H1 (cell line): ENCODE data around the gene FASTKD1. TPM values are rescaled to one million over a fixed set of nuclear protein-coding genes. Genes with fewer than 3 reads are reported as not detected.

Source experiments
- CTCF ChIA-PET: fragments of 300-600 bp; sonication (Branson Sonifier 250); formaldehyde crosslinking; loops from one replicate; lab custom pipeline; 2021; ENCODE audit not compliant: partially characterized antibody; lab: Charles Lee
- POLR2A ChIA-PET: fragments of 300-600 bp; sonication (Branson Sonifier 250); formaldehyde crosslinking; loops from one replicate; lab custom pipeline; 2021; ENCODE audit warnings: inconsistent platforms; ENCODE audit not compliant: partially characterized antibody; lab: Charles Lee
- DNase-seq, 2 experiments: peaks; one replicate each; pipeline versions ENCODE4 v3.0.0 to v3.0.0-alpha.2; 2010 to 2022; ENCODE audit warnings: low spot score in 2 of 2, low read depth in 1 of 2, mixed read lengths in 1 of 2
- FAIRE-seq: peaks from 2 replicates; lab custom pipeline; 2011; peaks lifted over from hg19 to GRCh38; lab: Jason Lieb, UNC
- H2AFZ ChIP-seq: 2 replicates; pipeline ENCODE4 v1.8.1; 2012; ENCODE audit warnings: low read length, inconsistent platforms
- H2AK5ac ChIP-seq: 2 replicates; pipeline ENCODE4 v1.6.1; 2013; ENCODE audit warnings: low read depth, low read length
- H2BK120ac ChIP-seq: replicated peaks from 2 replicates; pipeline ENCODE3; 2013; ENCODE audit warnings: low read depth, low read length, inconsistent platforms
- H2BK12ac ChIP-seq: 2 replicates; pipeline ENCODE4 v1.6.1; 2013; ENCODE audit warnings: low read depth, low read length
- H2BK15ac ChIP-seq: 2 replicates; pipeline ENCODE4 v1.6.1; 2013; ENCODE audit warnings: low read length
- H2BK20ac ChIP-seq: 2 replicates; pipeline ENCODE4 v1.6.1; 2013; ENCODE audit warnings: low read length
- H2BK5ac ChIP-seq: 2 replicates; pipeline ENCODE4 v1.6.1; 2013; ENCODE audit warnings: low read depth, low read length
- H3K14ac ChIP-seq: 2 replicates; pipeline ENCODE4 v1.6.1; 2013; ENCODE audit warnings: inconsistent platforms; ENCODE audit not compliant: insufficient read length
- H3K18ac ChIP-seq: 2 replicates; pipeline ENCODE4 v1.6.1; 2013; ENCODE audit warnings: low read length; ENCODE audit errors: extremely low read depth
- H3K23ac ChIP-seq: 2 replicates; pipeline ENCODE4 v1.6.1; 2013; ENCODE audit warnings: inconsistent platforms; ENCODE audit not compliant: insufficient read length
- H3K23me2 ChIP-seq: 2 replicates; pipeline ENCODE4 v1.6.1; 2013; ENCODE audit warnings: low read depth, low read length
- H3K27ac ChIP-seq: 2 replicates; pipeline ENCODE4 v1.6.1; 2011; ENCODE audit warnings: low read depth, low read length, inconsistent platforms
- H3K27me3 ChIP-seq, 4 experiments: replicated peaks in 1 of 4; 1 replicate in 1 of 4; 2 replicates in 3 of 4; pipeline versions ENCODE4 v1.6.1 to v1.8.1; 2011 to 2013; ENCODE audit warnings: low read length in 3 of 4, mild to moderate bottlenecking in 3 of 4, inconsistent platforms in 2 of 4, mixed read lengths in 2 of 4, moderate library complexity in 1 of 4; ENCODE audit not compliant: control insufficient read depth in 3 of 4, insufficient read depth in 3 of 4; ENCODE audit errors: extremely low read depth in 1 of 4
- H3K36me3 ChIP-seq, 4 experiments: 2 replicates each; pipeline versions ENCODE4 v1.6.1 to v1.8.1; 2011 to 2013; ENCODE audit warnings: mild to moderate bottlenecking in 4 of 4, low read length in 3 of 4, moderate library complexity in 2 of 4, control low read depth in 1 of 4, inconsistent platforms in 1 of 4; ENCODE audit not compliant: insufficient read depth in 4 of 4, control insufficient read depth in 2 of 4
- H3K4ac ChIP-seq: replicated peaks from 2 replicates; pipeline ENCODE3; 2013; ENCODE audit warnings: low read length, low read depth, mixed read lengths, inconsistent platforms; ENCODE audit not compliant: insufficient read length
- H3K4me1 ChIP-seq, 4 experiments: replicated peaks in 1 of 4; 1 replicate in 1 of 4; 2 replicates in 3 of 4; pipeline versions ENCODE4 v1.6.1 to v1.8.1; 2011 to 2013; ENCODE audit warnings: low read length in 3 of 4, inconsistent platforms in 2 of 4, mixed read lengths in 1 of 4; ENCODE audit not compliant: insufficient read depth in 4 of 4, control insufficient read depth in 3 of 4
- H3K4me2 ChIP-seq, 2 experiments: 2 replicates each; pipeline versions ENCODE4 v1.6.1 to v1.8.1; 2011 to 2013; ENCODE audit warnings: low read depth in 2 of 2, low read length in 2 of 2, control low read depth in 1 of 2, inconsistent platforms in 1 of 2, mild to moderate bottlenecking in 1 of 2; ENCODE audit not compliant: insufficient read depth in 1 of 2
- H3K4me3 ChIP-seq, 4 experiments: fragments of 200-600, 300-600 bp in 1 of 4; sonication (generic), shearing (Covaris generic), sonication (Bioruptor Twin) in 1 of 4; 2 replicates each; pipeline versions ENCODE4 v1.5.1 to v1.8.1; 2011 to 2016; ENCODE audit warnings: low read length in 4 of 4, low read depth in 3 of 4, control low read depth in 2 of 4, inconsistent platforms in 2 of 4, mild to moderate bottlenecking in 2 of 4, mixed read lengths in 1 of 4, moderate library complexity in 1 of 4; ENCODE audit not compliant: insufficient read depth in 2 of 4; ENCODE audit errors: extremely low read depth in 1 of 4
- H3K56ac ChIP-seq: replicated peaks from 2 replicates; pipeline ENCODE3; 2013; ENCODE audit warnings: low read depth, mild to moderate bottlenecking, mixed read lengths, low read length, inconsistent platforms; ENCODE audit not compliant: insufficient read length
- H3K79me1 ChIP-seq: 2 replicates; pipeline ENCODE4 v1.6.1; 2013; ENCODE audit warnings: low read depth, low read length, control low read depth
- H3K79me2 ChIP-seq, 2 experiments: 2 replicates each; pipeline versions ENCODE4 v1.6.1 to v1.8.1; 2012 to 2013; ENCODE audit warnings: low read length in 2 of 2, mild to moderate bottlenecking in 2 of 2, inconsistent platforms in 1 of 2; ENCODE audit not compliant: insufficient read depth in 2 of 2, control insufficient read depth in 1 of 2
- H3K9ac ChIP-seq, 4 experiments: replicated peaks in 1 of 4; 1 replicate in 1 of 4; 2 replicates in 3 of 4; pipeline versions ENCODE4 v1.6.1 to v1.8.1; 2011 to 2013; ENCODE audit warnings: low read depth in 3 of 4, low read length in 3 of 4, control low read depth in 2 of 4, mild to moderate bottlenecking in 2 of 4, moderate library complexity in 2 of 4, inconsistent platforms in 1 of 4; ENCODE audit errors: extremely low read depth in 1 of 4
- H3K9me3 ChIP-seq, 2 experiments: 2 replicates each; pipeline versions ENCODE4 v1.6.1 to v1.8.1; 2012 to 2013; ENCODE audit warnings: mild to moderate bottlenecking in 2 of 2, moderate library complexity in 2 of 2, control low read depth in 1 of 2, inconsistent platforms in 1 of 2, low read depth in 1 of 2, low read length in 1 of 2, mixed read lengths in 1 of 2; ENCODE audit not compliant: insufficient read depth in 2 of 2
- H4K20me1 ChIP-seq, 2 experiments: replicated peaks in 1 of 2; 2 replicates each; pipeline versions ENCODE3 to v1.8.1; 2011 to 2013; ENCODE audit warnings: inconsistent platforms in 2 of 2, low read length in 2 of 2, mild to moderate bottlenecking in 1 of 2; ENCODE audit not compliant: insufficient read depth in 2 of 2, control insufficient read depth in 1 of 2
- H4K5ac ChIP-seq: 2 replicates; pipeline ENCODE4 v1.6.1; 2013; ENCODE audit warnings: low read length, low read depth, mixed read lengths, inconsistent platforms; ENCODE audit not compliant: insufficient read length
- H4K8ac ChIP-seq: 2 replicates; pipeline ENCODE4 v1.8.0; 2013; ENCODE audit warnings: mild to moderate bottlenecking, moderate library complexity, low read length, inconsistent platforms; ENCODE audit not compliant: insufficient read depth; ENCODE audit errors: extremely low read depth
- H4K91ac ChIP-seq: replicated peaks from 2 replicates; pipeline ENCODE3; 2013; ENCODE audit warnings: low read length, mixed read lengths, inconsistent platforms; ENCODE audit not compliant: insufficient read length
- ASH2L ChIP-seq: fragments of 200-600, 300-600 bp; sonication (generic); IDR thresholded peaks from one replicate; pipeline ENCODE4 v1.7.1; 2017; ENCODE audit warnings: low read length
- BCL11A ChIP-seq, 2 experiments: IDR thresholded peaks; one replicate each; pipeline ENCODE4 v1.6.1; 2011; ENCODE audit warnings: low read depth in 2 of 2, low read length in 2 of 2, mild to moderate bottlenecking in 2 of 2
- CTBP2 ChIP-seq: IDR thresholded peaks from 2 replicates; pipeline ENCODE4 v1.7.0; 2011; ENCODE audit warnings: borderline replicate concordance, mild to moderate bottlenecking, moderate library complexity, mixed read lengths, low read length; ENCODE audit not compliant: insufficient read depth, insufficient read length
- GTF2F1 ChIP-seq: IDR thresholded peaks from 2 replicates; pipeline ENCODE4 v1.6.1; 2012; ENCODE audit warnings: low read depth, low read length, improper control_type of control experiment, borderline replicate concordance
- KDM1A ChIP-seq: fragments of 200-600, 300-600 bp; sonication (generic); IDR thresholded peaks from 2 replicates; pipeline ENCODE4 v1.7.1; 2016; ENCODE audit warnings: mild to moderate bottlenecking, low read length, borderline replicate concordance
- RAD21 ChIP-seq, 2 experiments: IDR thresholded peaks in 1 of 2; conservative IDR thresholded peaks in 1 of 2; 2 replicates each; pipeline ENCODE4 v1.6.1; 2011; ENCODE audit warnings: low read depth in 2 of 2, low read length in 2 of 2, improper control_type of control experiment in 1 of 2, inconsistent platforms in 1 of 2, mild to moderate bottlenecking in 1 of 2, moderate library complexity in 1 of 2
- SP4 ChIP-seq: IDR thresholded peaks from 2 replicates; pipeline ENCODE4 v1.6.1; 2012; ENCODE audit warnings: low read length, inconsistent platforms
- TEAD4 ChIP-seq: IDR thresholded peaks from 2 replicates; pipeline ENCODE4 v1.6.1; 2012; ENCODE audit warnings: low read depth, low read length, inconsistent platforms, mixed read lengths
- WGBS, 2 experiments: shearing (Covaris generic) in 1 of 2; methylation state at CpG; one replicate each; pipeline versions ENCODE4 v1.1.6 to v1.1.7; 2013 to 2015; ENCODE audit warnings: low lambda C conversion rate in 2 of 2, mixed read lengths in 2 of 2, inconsistent platforms in 1 of 2, low coverage in 1 of 2, missing lambda C conversion rate in 1 of 2; ENCODE audit not compliant: insufficient replicate concordance in 2 of 2, insufficient coverage in 1 of 2, insufficient read length in 1 of 2; ENCODE audit errors: extremely low coverage in 1 of 2, missing lambda C conversion rate in 1 of 2; 5-methylcytosine and 5-hydroxymethylcytosine counted together
- polyA plus RNA-seq, 7 experiments: library from polyadenylated mRNA; depleted of rRNA in 3 of 7; stranded (reverse) in 5 of 7; unstranded in 2 of 7; fragments of >200 nt in 5 of 7; fragments of 200-250 nt in 2 of 7; gene quantifications; 1 replicate in 5 of 7; 2 replicates in 1 of 7; 4 replicates in 1 of 7; pipeline versions ENCODE4 v1.2.1 to v1.2.3, GENCODE V29; 2011 to 2013; ENCODE audit warnings: missing spikeins in 2 of 7, mixed read lengths in 2 of 7
- total RNA-seq: library from RNA; stranded (reverse); fragmentation: NEBNext Ultra II Directional; extraction: Animal tissue kit (Norgen Biotek cat#: 25700); gene quantifications from 2 replicates; pipeline ENCODE4 v1.2.1, GENCODE V29; 2021

The FASTKD1 gene
- total and polyA plus RNA-seq, 2 of the 8 experiments (the other 6 are each of a cell fraction or from before 2014, with no cell fraction given) = 18.7 to 70.8 TPM

GRCh38 chr2:169579044-169579443 is 5.4 kb upstream of the FASTKD1 start:
- CTCF ChIA-PET = interaction anchor here (0.6 to 1.0 kb wide), 2 partner anchors 13 to 98 kb away, joined by 3 read pairs; no protein-coding TSS in a partner anchor
- no peak overlapping the region for H3K27ac ChIP-seq
- 72% methylated on average over 6 of the region's 6 CpGs; no CpG with 5 or more reads in 1 of the 2 experiments for WGBS, 2 experiments

More at GRCh38 chr2:169579044-169579443, 5.4 kb upstream of the FASTKD1 start:
- Histone ChIP-seq H3K79me1 (no peaks in the 10 kb centered on the region), H2BK12ac (no peak overlapping the region), H3K36me3 (no peaks in the 10 kb centered on the region), H3K4me2 (no peak overlapping the region), H3K9ac (no peak overlapping the region), H4K20me1 (no peaks in the 10 kb centered on the region), H3K4me1 (no peaks in the 10 kb centered on the region), H3K4ac (no peak overlapping the region), H2BK20ac (no peak overlapping the region), H3K79me2 (no peaks in the 10 kb centered on the region), H2BK120ac (no peak overlapping the region), H2AK5ac (no peak overlapping the region), H3K18ac (no peak overlapping the region), H4K91ac (no peak overlapping the region), H3K4me3 (no peak overlapping the region), H3K23ac (no peak overlapping the region), H4K8ac (no peak overlapping the region), H2BK5ac (no peak overlapping the region), H3K14ac (no peak overlapping the region), H3K23me2 (no peaks in the 10 kb centered on the region), H4K5ac (no peak overlapping the region), H2AFZ (no peak overlapping the region), H2BK15ac (no peak overlapping the region), H3K9me3 (peaks cover 3 to 5% of the 10 kb centered on the region in 2 experiments; a peak in 2 of 4 replicates), H3K56ac (no peak overlapping the region), H3K27me3 (no peaks in the 10 kb centered on the region; a peak in 1 of 7 replicates)
- no peak for FAIRE-seq
- POLR2A ChIA-PET = interaction anchor here (0.6 to 1.0 kb wide), 2 partner anchors 9 to 250 kb away, joined by 3 to 4 read pairs; no protein-coding TSS in a partner anchor
- no peak for DNase-seq
- TF ChIP-seq ASH2L (no peak), BCL11A (IDR thresholded peaks at IDR 0.05; ENCODE audit: low read depth in 2 of 2, low read length in 2 of 2) (no peak), CTBP2 (no peak), RAD21 (IDR thresholded peaks at IDR 0.05 in 1 of 2, conservative IDR thresholded peaks at IDR 0.05 in 1 of 2; ENCODE audit: low read depth in 2 of 2, low read length in 2 of 2) (no peak), GTF2F1 (no peak), TEAD4 (no peak), SP4 (no peak), KDM1A (no peak)
